NCI-H2171 (cell line): ENCODE measurements around the gene OAF.
"Not testable (repeated sequence)": the region's sequence is repeated elsewhere in the genome, so short reads cannot be mapped to it uniquely, and the experiment has no call there.

Experiments used
- DNase-seq: peaks from one replicate; lab custom pipeline; 2025; lab: John Stamatoyannopoulos, UW

The OAF gene

DNA sequence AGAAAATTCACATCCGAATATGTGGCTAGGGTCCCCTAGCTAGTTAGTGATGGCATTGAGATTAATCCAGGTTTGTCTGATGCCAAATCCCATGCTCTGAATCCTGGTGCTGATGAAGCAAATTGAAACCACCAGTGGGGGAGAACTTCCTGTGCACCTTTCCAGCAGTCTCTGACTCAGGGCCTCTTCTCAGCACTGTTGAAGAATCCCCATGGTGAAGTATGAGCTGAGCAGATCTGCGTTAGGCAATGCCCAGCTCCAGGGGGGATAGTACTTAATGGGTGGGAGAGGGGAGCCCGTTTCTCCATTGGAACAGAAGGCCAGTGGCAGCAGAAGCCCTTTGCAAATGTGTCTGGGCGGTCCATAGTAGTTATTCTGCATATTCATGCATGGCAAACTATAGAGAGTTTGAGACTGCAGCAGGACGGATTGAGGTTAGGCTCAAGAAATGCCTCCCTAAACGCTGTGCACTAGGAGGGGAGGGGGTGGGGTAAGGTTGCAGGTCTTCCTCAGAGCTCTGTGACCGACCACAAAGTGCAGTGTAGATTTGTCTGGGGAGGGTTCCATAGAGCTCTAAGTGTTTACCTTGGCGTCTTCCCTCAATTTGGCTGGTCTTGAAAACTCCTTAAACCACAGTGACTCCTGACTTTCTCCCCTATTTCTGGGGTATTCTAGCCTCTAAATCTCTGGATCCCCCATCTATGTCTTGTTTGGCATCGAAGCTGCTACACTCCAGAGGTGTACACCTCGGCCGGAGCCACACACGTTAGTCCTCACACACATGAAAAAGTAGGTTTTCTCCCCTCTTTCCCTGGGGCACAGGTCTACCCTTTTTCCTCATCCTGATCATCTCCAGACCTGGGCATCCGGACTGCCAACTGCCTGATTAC is 33.9 kb downstream of the OAF start:
- DNase-seq, result no peak

- no peak for DNase-seq
Observed at GRCh38 chr11:120245434-120245833, 34.6 kb downstream of the OAF start.

DNA sequence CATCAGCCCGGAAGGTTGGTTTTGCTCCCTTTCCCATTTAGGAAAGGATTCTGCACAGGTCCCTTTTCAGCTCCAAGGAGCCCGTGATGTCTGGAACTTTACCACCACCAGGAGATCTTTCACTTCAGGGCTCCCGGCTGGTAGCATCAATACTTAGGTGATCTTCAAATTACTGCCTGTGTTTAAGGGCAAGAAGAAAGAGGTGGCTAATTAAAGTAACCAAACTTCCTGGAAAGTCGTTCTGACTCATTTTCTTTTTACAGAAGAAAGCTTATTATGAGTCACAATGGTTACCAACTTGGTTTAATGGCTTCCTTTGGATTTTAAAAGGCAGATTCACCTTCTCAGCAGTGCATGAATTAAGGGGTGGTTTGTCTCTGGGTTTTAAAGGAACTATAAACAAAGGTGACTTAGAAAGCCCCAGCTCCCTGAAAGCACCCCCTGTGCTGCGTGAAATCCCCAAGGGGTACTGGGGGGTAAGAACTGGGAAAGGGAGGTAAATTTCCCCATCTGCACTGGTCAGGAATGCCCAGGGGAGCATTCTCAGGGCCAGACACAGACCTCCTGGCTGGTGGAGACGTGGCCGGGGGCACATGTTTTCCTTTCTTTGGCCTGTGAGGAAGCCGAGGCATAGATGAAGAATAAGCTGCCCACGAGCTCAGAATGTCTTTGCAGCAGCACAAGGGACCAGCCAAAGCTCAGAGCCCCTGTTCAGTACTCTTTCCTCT is 37.9 kb downstream of the OAF start:
- no peak for DNase-seq

DNA sequence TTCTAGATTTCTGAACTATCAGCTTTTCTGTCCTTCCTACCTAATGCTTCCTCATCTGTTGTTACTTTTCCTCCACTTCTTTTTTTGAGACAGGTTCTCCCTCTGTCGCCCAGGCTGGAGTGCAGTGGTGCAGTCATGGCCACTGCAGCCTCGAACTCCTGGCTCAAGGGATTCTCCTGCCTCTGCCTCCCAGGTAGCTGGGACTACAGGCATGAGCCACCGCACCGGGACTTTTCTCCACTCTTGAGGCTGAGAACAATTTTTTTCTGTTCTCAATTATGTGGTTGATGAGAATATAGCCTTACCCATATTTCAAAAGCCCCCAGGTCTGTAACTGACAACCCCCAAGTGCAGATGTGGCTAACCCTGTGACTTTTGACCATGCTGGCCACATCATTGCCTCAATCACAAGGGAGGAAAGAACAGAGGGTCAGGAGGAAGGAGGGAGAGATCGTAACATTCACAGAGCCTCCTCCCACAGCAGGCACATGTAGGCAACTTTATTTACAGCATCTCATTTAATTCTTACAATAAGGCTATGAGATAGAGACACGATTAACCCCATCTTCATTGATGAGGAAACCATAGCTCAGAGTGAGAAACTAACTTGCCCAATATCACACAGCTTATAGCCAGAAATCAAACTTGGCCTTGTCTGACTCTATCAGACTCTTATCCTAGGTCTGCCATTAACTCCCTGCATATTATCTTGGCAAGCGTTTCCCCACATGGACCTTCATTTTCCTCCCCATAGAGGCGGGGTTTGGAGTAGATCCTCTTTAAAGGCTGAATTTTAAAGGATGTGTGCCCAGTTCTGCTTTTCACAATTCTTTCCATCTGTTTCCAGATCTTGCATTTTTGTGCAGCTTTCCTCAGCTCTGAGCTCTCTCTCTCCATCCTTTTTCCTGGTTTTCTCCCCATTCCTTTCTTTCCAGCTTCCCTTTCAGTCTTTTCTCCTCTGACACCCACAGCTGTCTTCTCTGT is 38.7 kb downstream of the OAF start:
- no peak for DNase-seq

- not testable (repeated sequence) for DNase-seq
Observed at GRCh38 chr11:120253377-120253776, 42.5 kb downstream of the OAF start.

DNA sequence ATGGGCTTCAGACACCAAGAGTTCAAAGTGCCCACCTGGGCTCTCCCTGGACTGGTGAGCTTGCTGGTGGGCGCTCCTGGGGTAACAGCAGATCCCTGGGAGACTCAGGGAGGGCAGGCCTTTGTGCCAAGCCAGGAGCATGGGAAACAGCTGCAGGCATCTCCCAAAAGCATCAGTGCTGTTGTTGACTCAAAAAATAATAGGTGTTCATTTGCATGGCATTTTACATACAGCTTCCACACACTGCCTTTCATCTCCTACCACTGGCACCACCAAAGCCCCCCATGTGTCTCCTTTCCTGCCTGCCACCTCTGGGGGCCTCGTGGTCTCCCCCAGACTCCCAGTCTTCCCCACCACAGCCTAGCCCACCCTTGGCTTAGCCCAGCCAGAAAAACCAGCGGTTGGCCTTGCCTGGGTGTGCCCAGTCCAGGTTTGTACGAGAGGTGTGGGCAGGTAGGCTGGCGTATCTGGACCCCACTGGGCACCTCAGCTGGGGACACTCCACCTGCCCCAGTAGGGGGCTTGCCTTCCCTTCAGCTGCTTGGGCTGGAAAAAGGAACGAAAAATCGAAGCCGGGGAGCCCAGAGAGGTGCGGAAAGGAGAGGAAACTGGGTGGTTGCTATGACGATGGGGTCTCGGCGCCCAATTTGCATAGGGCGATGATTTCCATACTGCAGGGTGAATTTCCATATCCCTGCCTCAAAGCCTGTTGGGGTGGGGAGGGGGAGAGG is 44.1 kb downstream of the OAF start:
- DNase-seq, result no peak

- DNase-seq, result no peak
Observed at GRCh38 chr11:120255519-120255866, 44.7 kb downstream of the OAF start.

DNA sequence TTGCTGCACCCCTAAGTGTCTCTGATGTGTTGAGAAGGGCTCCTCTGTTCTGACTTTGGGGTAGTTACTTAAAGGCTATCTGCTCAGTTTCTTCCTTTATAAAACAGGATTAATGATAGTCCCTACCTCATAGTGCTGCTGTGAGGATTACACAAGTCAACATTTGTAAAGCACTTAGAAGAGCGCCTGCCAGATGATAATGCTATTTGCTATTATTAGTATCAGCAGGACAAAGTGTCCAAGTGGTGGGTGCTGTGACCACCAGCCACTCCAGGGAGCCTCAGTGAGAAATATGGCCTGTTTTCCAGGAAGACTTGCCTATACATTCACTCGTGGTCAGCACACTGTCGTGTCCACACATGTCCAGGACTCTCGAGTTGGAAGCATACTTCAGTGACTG is 45.3 kb downstream of the OAF start:
- DNase-seq, result no peak

DNA sequence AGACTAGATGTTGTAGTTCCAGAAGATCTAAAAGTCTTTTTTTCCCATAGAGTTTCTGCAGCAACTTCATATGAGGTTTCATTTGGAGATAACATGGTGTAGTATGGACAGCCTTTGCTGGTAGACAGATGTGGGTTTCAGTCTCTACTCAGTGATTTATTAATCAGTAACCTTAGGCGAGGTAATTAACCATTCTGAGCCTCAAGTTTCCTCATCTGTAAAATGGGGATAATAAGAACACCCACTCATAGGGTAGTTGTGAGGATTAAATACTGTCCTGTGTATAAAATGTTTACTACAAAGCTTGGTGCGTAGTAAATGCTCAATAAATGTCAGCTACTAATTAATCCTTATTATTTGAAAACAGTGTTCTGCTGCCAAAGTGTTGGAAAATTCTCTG is 45.9 kb downstream of the OAF start:
- DNase-seq, result no peak

- DNase-seq, result no peak
Observed at GRCh38 chr11:120257346-120257745, 46.5 kb downstream of the OAF start.

DNA sequence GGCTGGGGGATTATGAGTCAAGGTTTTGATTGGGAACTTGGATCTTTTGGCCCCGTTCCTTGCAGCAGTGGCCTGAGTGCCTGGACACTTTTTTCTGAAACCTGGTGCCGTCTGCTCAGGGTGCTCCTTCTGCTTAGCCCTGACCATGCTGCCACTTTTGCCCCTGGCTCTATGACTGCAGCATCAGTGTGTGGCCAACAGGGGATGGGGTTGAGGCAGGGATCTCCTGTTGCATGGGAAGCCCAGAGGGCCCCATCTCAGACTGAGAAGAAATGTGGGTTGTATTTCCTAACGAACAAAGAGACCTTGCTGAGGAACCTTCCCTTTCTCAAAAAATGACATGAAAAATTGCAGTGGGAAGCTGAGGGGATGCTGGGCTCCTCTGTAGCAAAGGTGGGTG is 47.8 kb downstream of the OAF start:
- DNase-seq, result no peak

- DNase-seq, result no peak
Observed at GRCh38 chr11:120259241-120259640, 48.4 kb downstream of the OAF start.

DNA sequence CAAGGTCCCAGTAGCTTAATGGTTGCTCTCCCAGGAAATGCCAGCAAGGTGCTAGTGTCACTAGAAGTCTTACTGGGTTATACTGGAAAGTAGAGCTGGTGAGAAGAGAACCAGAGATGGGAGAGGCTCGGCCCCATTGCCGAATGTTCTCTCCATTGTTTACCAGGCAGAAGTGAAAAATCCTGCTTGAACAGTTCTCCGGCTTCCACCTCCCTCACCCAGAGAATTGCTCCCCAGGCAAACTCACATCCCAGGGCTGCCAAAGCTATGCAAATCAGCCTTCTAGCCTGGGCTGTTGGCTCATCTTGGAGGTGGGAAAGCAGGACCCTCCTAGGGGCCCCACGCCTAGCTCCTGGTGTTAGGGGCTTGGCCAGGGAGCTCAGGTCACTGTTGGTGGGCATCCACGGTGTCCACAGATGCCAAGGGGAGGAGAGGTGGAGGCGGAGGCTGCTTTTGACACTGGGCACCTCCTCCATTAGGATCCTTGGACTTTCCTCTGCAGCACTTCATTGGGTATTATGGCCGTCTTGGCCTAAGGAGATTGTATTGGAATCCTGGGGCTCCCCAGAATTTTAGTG is 49.2 kb downstream of the OAF start:
- DNase-seq, result no peak

GRCh38 chr11:120260616-120261015 is 49.8 kb downstream of the OAF start:
- DNase-seq, result no peak

GRCh38 chr11:120261321-120261720 is 50.5 kb downstream of the OAF start:
- DNase-seq, result no peak

DNA sequence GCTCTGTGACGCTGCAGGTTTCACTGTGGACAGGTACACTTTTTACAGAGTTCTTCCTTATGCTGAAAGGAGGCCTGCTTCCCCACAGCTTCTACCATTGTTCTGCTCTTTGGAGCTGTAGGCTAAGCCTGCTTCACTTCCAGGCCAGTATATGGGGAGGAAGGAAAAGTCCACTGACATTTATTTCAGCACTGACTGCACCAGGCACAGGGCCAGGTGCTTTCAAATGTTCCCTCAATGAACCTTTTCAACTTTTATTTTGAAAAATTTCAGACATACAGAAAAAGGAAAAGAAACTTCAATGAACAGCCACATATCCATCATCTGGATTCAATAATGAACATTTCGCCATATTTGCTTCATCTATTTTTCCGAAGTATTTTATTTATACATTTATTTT is 51.1 kb downstream of the OAF start:
- no peak for DNase-seq

DNA sequence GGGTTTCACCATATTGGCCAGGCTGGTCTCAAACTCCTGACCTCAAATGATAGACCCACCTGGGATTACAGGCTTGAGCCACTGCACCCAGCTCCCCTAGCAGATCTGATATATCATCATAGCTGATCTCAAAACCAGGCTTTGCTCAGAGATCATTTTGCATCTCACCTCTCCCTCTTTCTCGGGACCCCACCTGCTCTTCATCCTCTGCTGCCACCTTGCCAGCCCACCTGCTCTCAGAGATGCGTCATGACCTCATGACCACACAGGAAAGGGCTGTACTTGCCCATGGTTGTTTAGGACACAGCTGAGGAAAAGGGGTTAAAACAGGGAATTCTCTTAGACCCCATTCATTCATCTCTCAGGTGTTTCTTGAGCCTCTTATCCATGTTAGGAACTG is 56.5 kb downstream of the OAF start:
- no peak for DNase-seq

DNA sequence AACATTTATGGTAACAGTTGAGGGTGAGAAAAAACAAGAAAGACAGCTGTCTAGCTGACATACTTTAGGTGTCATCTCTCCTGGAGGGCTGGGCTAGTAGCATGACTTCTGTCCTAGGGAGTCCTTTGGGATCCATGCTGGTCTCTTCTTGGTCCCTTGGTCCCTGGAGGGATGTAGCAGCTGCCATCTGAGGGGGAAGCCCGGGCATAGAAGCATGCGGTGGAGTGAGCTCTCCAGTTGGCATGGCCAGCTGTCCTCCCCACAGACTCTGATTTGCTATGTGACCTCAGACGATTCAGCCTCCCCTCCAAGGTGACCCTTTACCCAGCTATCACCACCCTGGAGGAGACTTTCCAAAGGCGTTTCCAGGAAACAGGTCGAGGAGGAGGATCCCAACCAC is 57.9 kb downstream of the OAF start:
- no peak for DNase-seq

DNA sequence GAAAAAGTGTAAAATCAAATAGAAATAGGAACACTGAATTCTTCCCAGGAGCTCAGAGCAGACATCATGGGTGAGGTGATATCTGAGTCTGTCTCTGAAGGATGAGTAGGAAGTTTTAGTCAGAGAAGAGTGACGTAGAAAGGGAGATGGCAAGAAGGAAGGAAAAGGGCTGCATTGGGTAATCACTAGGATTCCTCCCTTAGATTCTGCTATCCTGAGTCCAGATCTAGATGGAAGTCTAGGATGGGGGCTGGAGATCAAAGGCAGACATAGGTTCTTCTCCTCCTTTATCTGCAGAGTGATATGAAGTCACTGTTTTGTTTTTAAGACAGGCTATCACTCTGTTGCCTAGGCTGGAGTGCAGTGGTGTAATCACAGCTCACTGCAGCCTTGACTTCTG is 59.6 kb downstream of the OAF start:
- no peak for DNase-seq

DNA sequence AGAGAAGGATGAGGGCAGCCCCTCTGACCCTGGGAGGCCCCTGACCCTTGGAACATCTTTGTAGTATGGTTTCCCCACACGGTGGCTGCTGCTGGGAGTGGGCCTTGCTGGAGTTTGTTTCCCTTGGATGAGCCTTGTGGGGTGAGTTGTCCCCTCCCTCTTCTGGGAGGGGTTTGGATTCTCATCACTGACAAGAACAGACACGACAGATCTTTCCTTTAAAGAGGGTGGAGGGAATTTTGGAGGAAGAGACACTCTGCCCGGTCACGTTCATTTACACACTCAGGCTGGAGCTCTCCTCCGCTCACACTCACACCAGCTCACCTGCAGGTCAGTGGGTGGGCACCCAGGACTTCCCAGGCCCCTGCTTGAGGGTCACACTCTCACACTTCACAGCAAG is 60.8 kb downstream of the OAF start:
- no peak for DNase-seq

DNA sequence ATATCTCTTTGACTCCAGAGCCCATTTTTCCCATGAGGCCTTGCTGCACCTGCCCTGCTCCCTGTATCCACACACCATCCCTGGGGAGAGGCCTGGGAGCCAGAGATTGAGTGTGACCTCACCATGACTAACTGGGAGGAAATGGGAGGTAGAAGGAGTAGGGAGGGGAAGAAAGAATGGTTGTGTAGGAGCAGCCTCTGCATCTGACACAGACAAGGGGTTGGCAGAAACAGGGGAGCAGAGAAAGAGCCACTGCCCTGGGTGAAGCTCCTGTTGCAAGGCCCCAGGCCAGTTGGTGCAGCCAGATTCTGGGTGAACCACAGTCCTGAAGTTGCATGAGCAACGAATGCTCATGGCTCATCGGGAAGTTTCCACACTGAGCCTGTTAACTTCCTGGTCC is 61.5 kb downstream of the OAF start:
- no peak for DNase-seq
